ENCODE data around the gene RFX2.

Gene RFX2

GRCh38 chr19:6141217-6141616, 30.9 kb upstream of the RFX2 start:
- H3K79me2 ChIP-seq (ENCODE audit: control insufficient read depth, low read length), result no peaks in the 10 kb centered on the region
- no peaks in the 10 kb centered on the region for H3K9me2 ChIP-seq (replicated peaks; ENCODE audit: control insufficient read depth, low read length)
- H3K9me3 ChIP-seq (ENCODE audit: control insufficient read depth, insufficient read depth, low read length), result no peaks in the 10 kb centered on the region
- H3F3A ChIP-seq (ENCODE audit: control insufficient read depth, insufficient read depth), result no peaks in the 10 kb centered on the region
- no peak overlapping the region for H3K4me2 ChIP-seq (ENCODE audit: low read length)
- H3K36me3 ChIP-seq (ENCODE audit: control insufficient read depth, low read length), result no peaks in the 10 kb centered on the region
- TF ChIP-seq CTCF (IDR thresholded peaks at IDR 0.05; ENCODE audit: low read depth, low read length, poor library complexity, severe bottlenecking), result no peak
- no peak for TF ChIP-seq EZH2phosphoT487 (IDR thresholded peaks at IDR 0.05; ENCODE audit: borderline replicate concordance, low read length)
- no peaks in the 10 kb centered on the region for H4K20me1 ChIP-seq (ENCODE audit: control insufficient read depth, insufficient read depth, low read depth, low read length)
- no peak overlapping the region for H3K4me3 ChIP-seq (ENCODE audit: low read length)
- no peaks in the 10 kb centered on the region for H3K27me3 ChIP-seq (ENCODE audit: control insufficient read depth, low read length)
- H3K27ac ChIP-seq (ENCODE audit: low read depth, low read length), result no peak overlapping the region
- peaks cover 4% of the 10 kb centered on the region for H3K4me1 ChIP-seq (ENCODE audit: control insufficient read depth, low read length)

- no peak overlapping the region for H3K27ac ChIP-seq (ENCODE audit: low read depth, low read length)
- no peaks in the 10 kb centered on the region for H4K20me1 ChIP-seq (ENCODE audit: control insufficient read depth, insufficient read depth, low read depth, low read length)
- H3K4me1 ChIP-seq (ENCODE audit: control insufficient read depth, low read length), result peaks cover 4% of the 10 kb centered on the region
- H3K4me2 ChIP-seq (ENCODE audit: low read length), result no peak overlapping the region
- no peaks in the 10 kb centered on the region for H3K9me2 ChIP-seq (replicated peaks; ENCODE audit: control insufficient read depth, low read length)
- TF ChIP-seq CTCF (IDR thresholded peaks at IDR 0.05; ENCODE audit: low read depth, low read length, poor library complexity, severe bottlenecking) (no peak), EZH2phosphoT487 (IDR thresholded peaks at IDR 0.05; ENCODE audit: borderline replicate concordance, low read length) (no peak)
- H3K79me2 ChIP-seq (ENCODE audit: control insufficient read depth, low read length), result no peaks in the 10 kb centered on the region
- H3K27me3 ChIP-seq (ENCODE audit: control insufficient read depth, low read length), result no peaks in the 10 kb centered on the region
- H3K9me3 ChIP-seq (ENCODE audit: control insufficient read depth, insufficient read depth, low read length), result no peaks in the 10 kb centered on the region
- H3K36me3 ChIP-seq (ENCODE audit: control insufficient read depth, low read length), result no peaks in the 10 kb centered on the region
- no peaks in the 10 kb centered on the region for H3F3A ChIP-seq (ENCODE audit: control insufficient read depth, insufficient read depth)
- no peak overlapping the region for H3K4me3 ChIP-seq (ENCODE audit: low read length)
Observed at GRCh38 chr19:6138511-6138910, 28.2 kb upstream of the RFX2 start.

GRCh38 chr19:6138066-6138465, 27.8 kb upstream of the RFX2 start:
- H3K9me3 ChIP-seq (ENCODE audit: control insufficient read depth, insufficient read depth, low read length), result no peaks in the 10 kb centered on the region
- H3K27ac ChIP-seq (ENCODE audit: low read depth, low read length), result no peak overlapping the region
- H4K20me1 ChIP-seq (ENCODE audit: control insufficient read depth, insufficient read depth, low read depth, low read length), result no peaks in the 10 kb centered on the region
- no peak for TF ChIP-seq EZH2phosphoT487 (IDR thresholded peaks at IDR 0.05; ENCODE audit: borderline replicate concordance, low read length)
- TF ChIP-seq CTCF (IDR thresholded peaks at IDR 0.05; ENCODE audit: low read depth, low read length, poor library complexity, severe bottlenecking), result no peak
- H3K4me2 ChIP-seq (ENCODE audit: low read length), result no peak overlapping the region
- no peaks in the 10 kb centered on the region for H3K79me2 ChIP-seq (ENCODE audit: control insufficient read depth, low read length)
- H3K27me3 ChIP-seq (ENCODE audit: control insufficient read depth, low read length), result no peaks in the 10 kb centered on the region
- peaks cover 4% of the 10 kb centered on the region for H3K4me1 ChIP-seq (ENCODE audit: control insufficient read depth, low read length)
- H3K4me3 ChIP-seq (ENCODE audit: low read length), result no peak overlapping the region
- H3K36me3 ChIP-seq (ENCODE audit: control insufficient read depth, low read length), result no peaks in the 10 kb centered on the region
- H3F3A ChIP-seq (ENCODE audit: control insufficient read depth, insufficient read depth), result no peaks in the 10 kb centered on the region
- no peaks in the 10 kb centered on the region for H3K9me2 ChIP-seq (replicated peaks; ENCODE audit: control insufficient read depth, low read length)

GRCh38 chr19:6133231-6133630, 22.9 kb upstream of the RFX2 start:
- H3K9me3 ChIP-seq (ENCODE audit: control insufficient read depth, insufficient read depth, low read length), result no peaks in the 10 kb centered on the region

More at GRCh38 chr19:6133231-6133630, 22.9 kb upstream of the RFX2 start:
- no peaks in the 10 kb centered on the region for H4K20me1 ChIP-seq (ENCODE audit: control insufficient read depth, insufficient read depth, low read depth, low read length)
- no peak overlapping the region for H3K4me3 ChIP-seq (ENCODE audit: low read length)
- TF ChIP-seq CTCF (IDR thresholded peaks at IDR 0.05; ENCODE audit: low read depth, low read length, poor library complexity, severe bottlenecking), result no peak
- TF ChIP-seq EZH2phosphoT487 (IDR thresholded peaks at IDR 0.05; ENCODE audit: borderline replicate concordance, low read length), result no peak
- H3F3A ChIP-seq (ENCODE audit: control insufficient read depth, insufficient read depth), result no peaks in the 10 kb centered on the region
- H3K27me3 ChIP-seq (ENCODE audit: control insufficient read depth, low read length), result no peaks in the 10 kb centered on the region
- no peaks in the 10 kb centered on the region for H3K79me2 ChIP-seq (ENCODE audit: control insufficient read depth, low read length)
- H3K4me1 ChIP-seq (ENCODE audit: control insufficient read depth, low read length), result peaks cover 4% of the 10 kb centered on the region
- no peaks in the 10 kb centered on the region for H3K9me2 ChIP-seq (replicated peaks; ENCODE audit: control insufficient read depth, low read length)
- no peak overlapping the region for H3K4me2 ChIP-seq (ENCODE audit: low read length)
- H3K27ac ChIP-seq (ENCODE audit: low read depth, low read length), result no peak overlapping the region
- H3K36me3 ChIP-seq (ENCODE audit: control insufficient read depth, low read length), result no peaks in the 10 kb centered on the region

All from DOHH2 (cell line).